Upper lobe of left lung (tissue), 6 donors: ENCODE data around the gene BRF1. TPM values are rescaled to one million over a fixed set of nuclear protein-coding genes. Genes with fewer than 3 reads are reported as not detected.

ENCODE experiments used
- ATAC-seq, 2 donors: fragments of 200-7000 bp; cut with Tn5 transposase; one replicate each; pipeline ENCODE4 v1.9.1; 2022; ENCODE audit warnings: mild to moderate bottlenecking in 2 of 2, moderate library complexity in 2 of 2; ENCODE audit not compliant: low FRiP score in 2 of 2
- DNase-seq, 2 donors: peaks; one replicate each; pipeline ENCODE4 v3.0.0-alpha.2; 2019 to 2020
- H3K27ac ChIP-seq, 4 donors: fragments of 200-600 bp; sonication (generic); one replicate each; pipeline ENCODE4 v1.5.1; 2016 to 2019
- H3K27me3 ChIP-seq, 4 donors: fragments of 200-600 bp; sonication (generic); one replicate each; pipeline ENCODE4 v1.5.1; 2017 to 2019
- H3K36me3 ChIP-seq, 4 donors: fragments of 200-600 bp; sonication (generic); one replicate each; pipeline ENCODE4 v1.5.1; 2016 to 2019
- H3K4me1 ChIP-seq, 4 donors: fragments of 200-600 bp; sonication (generic); one replicate each; pipeline ENCODE4 v1.5.1; 2018 to 2019
- H3K4me3 ChIP-seq, 4 donors: fragments of 200-600 bp; sonication (generic); one replicate each; pipeline ENCODE4 v1.5.1; 2017 to 2019; ENCODE audit warnings: mild to moderate bottlenecking in 2 of 4, moderate library complexity in 1 of 4
- H3K9me3 ChIP-seq, 4 donors: fragments of 200-600 bp; sonication (generic); one replicate each; pipeline ENCODE4 v1.5.1; 2018 to 2019
- EP300 ChIP-seq, 4 donors: sonication (generic); formaldehyde crosslinking; IDR thresholded peaks; one replicate each; pipeline ENCODE4 v1.5.1; 2017; ENCODE audit warnings: antibody characterized with exemption in 4 of 4, control low read depth in 2 of 4
- POLR2A ChIP-seq, 4 donors: fragments of 450-650 bp; IDR thresholded peaks; one replicate each; pipeline ENCODE4 v1.5.1; 2016 to 2017; ENCODE audit warnings: antibody characterized with exemption in 4 of 4, mild to moderate bottlenecking in 2 of 4
- POLR2AphosphoS5 ChIP-seq, 2 donors: sonication (generic); formaldehyde crosslinking; IDR thresholded peaks; one replicate each; pipeline ENCODE4 v1.5.1; 2017; ENCODE audit warnings: antibody characterized with exemption in 2 of 2
- WGBS, 2 donors: methylation state at CpG; one replicate each; pipeline ENCODE4 v1.1.5; 2017 to 2018; 5-methylcytosine and 5-hydroxymethylcytosine counted together
- total RNA-seq, 6 donors: library from RNA; depleted of rRNA in 4 of 6; stranded (reverse); fragments of >200 nt in 4 of 6; gene quantifications; one replicate each; pipeline versions ENCODE4 v1.1.0 to v1.2.1, GENCODE V29; 2016 to 2021
- TF ChIP-seq, protein P1 (sequence below), 6 experiments: fragments of 450-650 bp in 4 of 6; fragments of 200-600 bp in 2 of 6; sonication (generic) in 2 of 6; IDR thresholded peaks; one replicate each; pipeline ENCODE4 v1.5.1; 2016 to 2019; ENCODE audit warnings: antibody characterized with exemption in 6 of 6
- donor health status: DM: no; HTN: no; CAD: no; lungs with moderate emphysema.
- donor health status: DM: no; HTN: yes; CAD: no; lungs with severe emphysema.

The BRF1 gene
- total RNA-seq, 6 donors from 2014 or later, result 38.6 to 195 (median 52.7) TPM

DNA sequence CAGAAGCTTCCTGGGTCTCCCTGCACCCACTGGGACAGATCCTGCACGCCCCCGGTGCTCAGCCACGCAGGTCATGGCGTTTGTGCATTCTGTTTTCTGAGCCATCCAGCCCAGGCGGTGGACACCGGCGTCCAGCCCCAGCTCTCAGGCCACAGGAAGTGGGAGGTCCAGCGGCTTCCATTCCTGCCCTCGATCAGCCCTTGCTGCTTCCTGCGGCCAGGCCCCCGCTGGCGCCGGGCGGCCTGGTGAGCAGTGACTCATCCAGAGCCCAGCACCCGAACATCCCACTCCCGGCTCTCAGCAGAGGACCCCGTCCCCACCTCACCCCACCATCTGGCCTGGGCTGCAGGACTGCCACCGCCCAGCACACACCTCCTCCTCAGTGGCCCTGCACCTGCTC lies 101.7 kb downstream of the BRF1 start:
- H3K9me3 ChIP-seq, result no peaks in the 10 kb centered on the region
- peak overlapping the region; percentile 80 to 88 (median 86) for H3K27ac ChIP-seq
- 46 to 48% methylated on average over 8 to 18 of the region's 18 CpGs for WGBS, 2 donors
- DNase-seq (peak in 1 of 2 donors; percentile 84), ATAC-seq (no peak)
- no peak overlapping the region for H3K4me3 ChIP-seq
- no peaks in the 10 kb centered on the region for H3K36me3 ChIP-seq
- TF ChIP-seq POLR2A (IDR thresholded peaks at IDR 0.05) (peak in 1 of 4 donors; percentile 17), POLR2AphosphoS5 (IDR thresholded peaks at IDR 0.05) (peak; percentile 40 to 49), EP300 (IDR thresholded peaks at IDR 0.05) (no peak)
- TF ChIP-seq, protein P1, sequence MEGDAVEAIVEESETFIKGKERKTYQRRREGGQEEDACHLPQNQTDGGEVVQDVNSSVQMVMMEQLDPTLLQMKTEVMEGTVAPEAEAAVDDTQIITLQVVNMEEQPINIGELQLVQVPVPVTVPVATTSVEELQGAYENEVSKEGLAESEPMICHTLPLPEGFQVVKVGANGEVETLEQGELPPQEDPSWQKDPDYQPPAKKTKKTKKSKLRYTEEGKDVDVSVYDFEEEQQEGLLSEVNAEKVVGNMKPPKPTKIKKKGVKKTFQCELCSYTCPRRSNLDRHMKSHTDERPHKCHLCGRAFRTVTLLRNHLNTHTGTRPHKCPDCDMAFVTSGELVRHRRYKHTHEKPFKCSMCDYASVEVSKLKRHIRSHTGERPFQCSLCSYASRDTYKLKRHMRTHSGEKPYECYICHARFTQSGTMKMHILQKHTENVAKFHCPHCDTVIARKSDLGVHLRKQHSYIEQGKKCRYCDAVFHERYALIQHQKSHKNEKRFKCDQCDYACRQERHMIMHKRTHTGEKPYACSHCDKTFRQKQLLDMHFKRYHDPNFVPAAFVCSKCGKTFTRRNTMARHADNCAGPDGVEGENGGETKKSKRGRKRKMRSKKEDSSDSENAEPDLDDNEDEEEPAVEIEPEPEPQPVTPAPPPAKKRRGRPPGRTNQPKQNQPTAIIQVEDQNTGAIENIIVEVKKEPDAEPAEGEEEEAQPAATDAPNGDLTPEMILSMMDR (IDR thresholded peaks at IDR 0.05), result no peak
- H3K4me1 ChIP-seq, result peaks cover 72 to 90% (median 87%) of the 10 kb centered on the region in 4 donors
- H3K27me3 ChIP-seq, result peaks cover 0 to 40% (median 17%) of the 10 kb centered on the region in 4 donors

DNA sequence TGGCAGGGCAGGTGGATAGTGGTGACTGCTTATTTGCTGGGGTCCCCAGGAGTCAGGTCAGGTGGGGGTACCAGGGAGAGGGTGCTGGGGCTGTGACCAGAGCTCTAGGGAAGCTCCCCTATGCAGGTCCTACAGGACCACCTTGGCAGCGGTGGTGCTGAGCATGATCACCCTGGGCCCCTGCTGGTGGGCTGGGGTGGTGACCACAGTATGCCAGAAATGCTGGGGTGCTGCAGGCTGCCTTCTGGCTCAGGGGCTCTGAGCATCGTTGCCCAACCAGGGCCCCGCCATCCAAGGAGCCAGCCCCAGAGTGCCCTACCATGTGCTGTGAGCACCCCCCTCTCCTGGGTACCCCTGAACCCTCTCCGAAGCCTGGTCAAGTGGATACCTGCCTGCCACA lies 102.2 kb downstream of the BRF1 start:
- H3K27me3 ChIP-seq, result peaks cover 0 to 40% (median 17%) of the 10 kb centered on the region in 4 donors
- H3K4me1 ChIP-seq, result peaks cover 77 to 92% (median 89%) of the 10 kb centered on the region in 4 donors
- no peaks in the 10 kb centered on the region for H3K36me3 ChIP-seq
- no peak for ATAC-seq
- H3K27ac ChIP-seq, result peak overlapping the region; percentile 80 to 88 (median 86)
- H3K4me3 ChIP-seq, result no peak overlapping the region
- no peaks in the 10 kb centered on the region for H3K9me3 ChIP-seq
- 50 to 88% methylated on average over 1 of the region's 4 CpGs for WGBS, 2 donors
- DNase-seq, result peak in 1 of 2 donors; percentile 51
- TF ChIP-seq POLR2AphosphoS5 (IDR thresholded peaks at IDR 0.05) (no peak), EP300 (IDR thresholded peaks at IDR 0.05) (no peak), POLR2A (IDR thresholded peaks at IDR 0.05) (no peak)
- TF ChIP-seq, protein P1 (IDR thresholded peaks at IDR 0.05), result peak in 1 of 6 experiments; percentile 7

DNA sequence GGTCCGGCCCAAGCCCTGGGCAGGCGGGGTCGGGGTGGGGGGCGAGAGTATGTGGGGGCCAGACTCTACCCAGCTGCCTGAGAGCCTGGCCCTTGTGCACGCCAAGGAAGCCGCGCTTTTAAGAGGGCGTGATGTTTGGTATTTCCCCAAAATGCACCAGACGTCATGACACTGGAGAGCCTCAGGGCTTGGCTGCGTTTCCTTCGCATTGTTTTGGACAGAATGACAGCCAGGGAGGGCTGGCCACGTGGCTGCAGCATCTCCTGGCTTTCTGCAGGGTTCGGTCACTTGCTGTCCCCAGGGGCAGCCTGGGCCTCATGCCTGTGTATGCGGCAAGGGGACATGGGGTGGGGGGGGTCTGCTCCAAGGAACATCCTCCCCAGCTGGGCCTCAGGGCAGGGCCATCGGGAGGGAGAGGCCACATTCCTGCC lies 103.6 kb downstream of the BRF1 start:
- H3K4me1 ChIP-seq, result peaks cover 79 to 90% (median 86%) of the 10 kb centered on the region in 4 donors
- ATAC-seq (peak in 1 of 2 donors; percentile 36), DNase-seq (no peak)
- peaks cover 0 to 40% (median 17%) of the 10 kb centered on the region in 4 donors for H3K27me3 ChIP-seq
- TF ChIP-seq, protein P1 (IDR thresholded peaks at IDR 0.05), result no peak
- TF ChIP-seq POLR2AphosphoS5 (IDR thresholded peaks at IDR 0.05), result peak in 1 of 2 donors; percentile 39
- peak overlapping the region; percentile 80 to 88 (median 86) for H3K27ac ChIP-seq
- 3 to 18% methylated on average over 5 to 12 of the region's 15 CpGs for WGBS, 2 donors
- H3K4me3 ChIP-seq, result peak overlapping the region in 1 of 4 donors; percentile 20
- H3K9me3 ChIP-seq, result no peaks in the 10 kb centered on the region
- no peaks in the 10 kb centered on the region for H3K36me3 ChIP-seq

DNA sequence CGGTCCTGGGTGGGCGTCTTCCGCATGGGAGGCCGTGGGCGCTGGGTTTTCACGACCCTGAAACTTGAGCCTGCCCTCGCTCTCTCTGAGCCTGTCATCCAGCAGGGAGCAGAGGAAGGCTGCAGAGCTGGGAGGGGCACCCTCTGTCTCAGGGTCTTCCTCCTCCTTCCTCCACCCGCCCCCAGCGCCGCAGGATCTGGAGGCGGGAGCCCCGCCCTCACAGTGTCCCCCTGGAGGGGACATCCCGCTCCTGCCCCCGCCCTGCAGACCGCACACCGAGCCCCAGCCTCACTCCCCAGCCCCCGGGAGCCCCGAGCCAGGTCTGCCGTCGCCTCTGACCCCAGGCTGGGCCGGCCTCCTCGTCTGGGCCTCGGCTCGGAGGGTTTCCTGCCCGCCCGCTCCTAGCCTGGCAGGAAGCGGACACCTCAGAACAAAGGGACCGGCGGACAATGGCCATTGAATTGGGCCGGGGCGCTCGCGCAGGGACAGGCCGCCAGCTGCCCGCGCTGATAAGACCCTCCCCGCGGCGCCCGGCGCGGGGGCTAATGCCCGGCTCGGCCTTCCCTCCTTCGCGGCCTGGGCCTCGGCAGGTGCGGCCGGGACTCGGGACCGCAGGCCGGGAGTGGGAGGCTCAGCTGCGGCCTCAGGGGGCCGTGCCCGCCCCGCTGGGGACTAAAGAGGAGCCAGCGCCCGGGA lies 104.4 kb downstream of the BRF1 start:
- Histone ChIP-seq H3K27me3 (peaks cover 0 to 40% (median 17%) of the 10 kb centered on the region in 4 donors), H3K27ac (peak overlapping the region; percentile 80 to 88 (median 86)), H3K4me1 (peaks cover 71 to 82% (median 78%) of the 10 kb centered on the region in 4 donors), H3K36me3 (no peaks in the 10 kb centered on the region), H3K9me3 (no peaks in the 10 kb centered on the region), H3K4me3 (peak overlapping the region in 2 of 4 donors; percentile 20 to 29)
- DNase-seq (peak; percentile 38 to 87), ATAC-seq (no peak)
- 6 to 27% methylated on average over 7 to 10 of the region's 58 CpGs for WGBS, 2 donors
- TF ChIP-seq POLR2AphosphoS5 (IDR thresholded peaks at IDR 0.05) (peak; percentile 46 to 49), POLR2A (IDR thresholded peaks at IDR 0.05) (peak in 1 of 4 donors; percentile 16)
- TF ChIP-seq, protein P1 (IDR thresholded peaks at IDR 0.05), result no peak
